HG03139 (cell line): Measurements from ENCODE around the gene CNOT4.
"Not testable (repeated sequence)": the region's sequence is repeated elsewhere in the genome, so short reads cannot be mapped to it uniquely, and the experiment has no call there.

Source experiments
- ATAC-seq: cut with Tn5 transposase; IDR thresholded peaks from one replicate; pipeline ENCODE4 v1.9.1; 2021; ENCODE audit not compliant: unreplicated experiment

Gene CNOT4

GRCh38 chr7:135459076-135459475 is 50.8 kb downstream of the CNOT4 start:
- no peak for ATAC-seq

- no peak for ATAC-seq
Measured at GRCh38 chr7:135454060-135454459, 55.8 kb downstream of the CNOT4 start.

- ATAC-seq, result no peak
Measured at GRCh38 chr7:135449436-135449835, 60.5 kb downstream of the CNOT4 start.

GRCh38 chr7:135448753-135449152 is 61.1 kb downstream of the CNOT4 start:
- no peak for ATAC-seq

- ATAC-seq, result no peak
Measured at GRCh38 chr7:135447748-135448147, 62.2 kb downstream of the CNOT4 start.

- ATAC-seq, result no peak
Measured at GRCh38 chr7:135445690-135446089, 64.2 kb downstream of the CNOT4 start.

- ATAC-seq, result not testable (repeated sequence)
Measured at GRCh38 chr7:135445266-135445665, 64.6 kb downstream of the CNOT4 start.

- no peak for ATAC-seq
Measured at GRCh38 chr7:135441791-135442190, 68.1 kb downstream of the CNOT4 start.

GRCh38 chr7:135434047-135434446 is 75.9 kb downstream of the CNOT4 start:
- ATAC-seq, result no peak

- ATAC-seq, result no peak
Measured at GRCh38 chr7:135430626-135431025, 79.3 kb downstream of the CNOT4 start.

- ATAC-seq, result no peak
Measured at GRCh38 chr7:135428879-135429278, 81.0 kb downstream of the CNOT4 start.

GRCh38 chr7:135428011-135428410 is 81.9 kb downstream of the CNOT4 start:
- no peak for ATAC-seq

GRCh38 chr7:135427166-135427565 is 82.7 kb downstream of the CNOT4 start:
- ATAC-seq, result no peak

- ATAC-seq, result no peak
Measured at GRCh38 chr7:135425036-135425435, 84.9 kb downstream of the CNOT4 start.

- ATAC-seq, result no peak
Measured at GRCh38 chr7:135420786-135421185, 89.1 kb downstream of the CNOT4 start.

- no peak for ATAC-seq
Measured at GRCh38 chr7:135416431-135416830, 93.5 kb downstream of the CNOT4 start.

- ATAC-seq, result no peak
Measured at GRCh38 chr7:135414850-135415439, 95.0 kb downstream of the CNOT4 start.

GRCh38 chr7:135414208-135414607 is 95.7 kb downstream of the CNOT4 start:
- ATAC-seq, result no peak

GRCh38 chr7:135411098-135411497 is 98.8 kb downstream of the CNOT4 start:
- ATAC-seq, result no peak

GRCh38 chr7:135410543-135410942 is 99.4 kb downstream of the CNOT4 start:
- no peak for ATAC-seq

- no peak for ATAC-seq
Measured at GRCh38 chr7:135409845-135410542, 99.9 kb downstream of the CNOT4 start.

- no peak for ATAC-seq
Measured at GRCh38 chr7:135407884-135408283, 102.0 kb downstream of the CNOT4 start.

- ATAC-seq, result no peak
Measured at GRCh38 chr7:135406918-135407317, 103.0 kb downstream of the CNOT4 start.
